Panc1 (cell line): ENCODE data around the gene PRSS27. TPM values are rescaled to one million over a fixed set of nuclear protein-coding genes. Genes with fewer than 3 reads are reported as not detected.

Experiments used
- ATAC-seq: fragments of 200-7000 bp; cut with Tn5 transposase; 2 replicates; pipeline ENCODE4 v1.9.1; 2020; ENCODE audit warnings: mild to moderate bottlenecking, moderate library complexity
- BruUV-seq: library from RNA; stranded (reverse); fragments of 400-500 nt; replicated peaks from 2 replicates; lab custom pipeline; 2021; lab: Mats Ljungman, UMichigan
- CTCF ChIA-PET: fragments of 300-600 bp; sonication (Branson Sonifier 250); formaldehyde crosslinking; loops from one replicate; lab custom pipeline; 2022; ENCODE audit warnings: antibody characterized with exemption; lab: Charles Lee
- POLR2A ChIA-PET: fragments of 300-600 bp; sonication (Branson Sonifier 250); formaldehyde crosslinking; loops from one replicate; lab custom pipeline; 2022; ENCODE audit warnings: antibody characterized with exemption; lab: Charles Lee
- DNase-seq: peaks from one replicate; pipeline ENCODE4 v3.0.0-alpha.2; 2010; ENCODE audit warnings: low read depth, low spot score
- H3K27ac ChIP-seq: 2 replicates; pipeline ENCODE4 v1.5.1; 2011; ENCODE audit warnings: mild to moderate bottlenecking, low read length, inconsistent platforms
- H3K27me3 ChIP-seq: fragments of 200-500 bp; sonication (Bioruptor generic); 2 replicates; pipeline ENCODE4 v1.6.0; 2014; ENCODE audit warnings: low read length, inconsistent platforms; ENCODE audit not compliant: control insufficient read depth, insufficient read depth
- H3K36me3 ChIP-seq: fragments of 200-500 bp; sonication (Bioruptor generic); 2 replicates; pipeline ENCODE4 v1.5.1; 2014; ENCODE audit warnings: inconsistent platforms, mild to moderate bottlenecking, low read length, moderate library complexity; ENCODE audit not compliant: control insufficient read depth, insufficient read depth
- H3K4me1 ChIP-seq: 2 replicates; pipeline ENCODE4 v1.5.1; 2011; ENCODE audit warnings: inconsistent platforms, mild to moderate bottlenecking, low read length, moderate library complexity; ENCODE audit not compliant: control insufficient read depth, insufficient read depth
- H3K4me3 ChIP-seq, 2 experiments: 2 replicates each; pipeline ENCODE4 v1.5.1; 2011 to 2012; ENCODE audit warnings: low read depth in 2 of 2, low read length in 2 of 2, mild to moderate bottlenecking in 2 of 2, inconsistent platforms in 1 of 2, moderate library complexity in 1 of 2
- H3K9me3 ChIP-seq: fragments of 200-500 bp; sonication (Bioruptor generic); 2 replicates; pipeline ENCODE4 v1.5.1; 2014; ENCODE audit warnings: low read depth, mild to moderate bottlenecking, inconsistent platforms, low read length, moderate library complexity; ENCODE audit not compliant: control insufficient read depth, insufficient read depth
- CTCF ChIP-seq: fragments of 450-650 bp; IDR thresholded peaks from 2 replicates; pipeline ENCODE4 v1.5.1; 2017; ENCODE audit warnings: mild to moderate bottlenecking
- POLR2AphosphoS5 ChIP-seq: IDR thresholded peaks from 2 replicates; pipeline ENCODE4 v1.6.1; 2012; ENCODE audit warnings: mild to moderate bottlenecking, low read depth, low read length, moderate library complexity
- SIN3A ChIP-seq: IDR thresholded peaks from 2 replicates; pipeline ENCODE4 v1.6.1; 2012; ENCODE audit warnings: low read depth, mild to moderate bottlenecking, low read length, moderate library complexity, borderline replicate concordance; ENCODE audit not compliant: insufficient read depth
- TCF7L2 ChIP-seq: IDR thresholded peaks from 2 replicates; pipeline ENCODE4 v1.6.1; 2011; ENCODE audit warnings: mild to moderate bottlenecking, low read depth, low read length, inconsistent platforms
- in situ Hi-C: cut with HindIII; loops from 2 replicates; pipeline ENCODE4 v1.10.0; 2016; ENCODE audit warnings: low sequenced_read_pairs, low pct_unique_long_range_greater_than_20kb
- intact Hi-C: fragments of 100-400 bp; cut with micrococcal nuclease; formaldehyde crosslinking; loops from one replicate; pipeline ENCODE4 v1.10.0; 2022; ENCODE audit not compliant: unreplicated experiment
- total RNA-seq: library from RNA; stranded (reverse); gene quantifications from one replicate; pipeline ENCODE4 v1.2.1, GENCODE V29; 2021; ENCODE audit not compliant: unreplicated experiment
- TF ChIP-seq, protein P1 (sequence below), 2 experiments: IDR thresholded peaks; 2 replicates each; pipeline ENCODE4 v1.6.1; 2011 to 2012; ENCODE audit warnings: low read depth in 2 of 2, control low read depth in 1 of 2, low read length in 1 of 2, mild to moderate bottlenecking in 1 of 2, moderate library complexity in 1 of 2; ENCODE audit not compliant: insufficient read depth in 1 of 2

The PRSS27 gene
- total RNA-seq, 1 experiment from 2014 or later = 3.3 TPM

- no peaks in the 10 kb centered on the region; the same call in 1 of the 2 replicates for H3K9me3 ChIP-seq
- in situ Hi-C loops = no loop called here
- ChIA-PET POLR2A (no interaction called here), CTCF (no interaction called here)
- BruUV-seq = no TSS peak
- no peak for TF ChIP-seq CTCF
- no peak for TF ChIP-seq TCF7L2
- no peak for TF ChIP-seq SIN3A
- TF ChIP-seq POLR2AphosphoS5 = no peak
- TF ChIP-seq, protein P1, sequence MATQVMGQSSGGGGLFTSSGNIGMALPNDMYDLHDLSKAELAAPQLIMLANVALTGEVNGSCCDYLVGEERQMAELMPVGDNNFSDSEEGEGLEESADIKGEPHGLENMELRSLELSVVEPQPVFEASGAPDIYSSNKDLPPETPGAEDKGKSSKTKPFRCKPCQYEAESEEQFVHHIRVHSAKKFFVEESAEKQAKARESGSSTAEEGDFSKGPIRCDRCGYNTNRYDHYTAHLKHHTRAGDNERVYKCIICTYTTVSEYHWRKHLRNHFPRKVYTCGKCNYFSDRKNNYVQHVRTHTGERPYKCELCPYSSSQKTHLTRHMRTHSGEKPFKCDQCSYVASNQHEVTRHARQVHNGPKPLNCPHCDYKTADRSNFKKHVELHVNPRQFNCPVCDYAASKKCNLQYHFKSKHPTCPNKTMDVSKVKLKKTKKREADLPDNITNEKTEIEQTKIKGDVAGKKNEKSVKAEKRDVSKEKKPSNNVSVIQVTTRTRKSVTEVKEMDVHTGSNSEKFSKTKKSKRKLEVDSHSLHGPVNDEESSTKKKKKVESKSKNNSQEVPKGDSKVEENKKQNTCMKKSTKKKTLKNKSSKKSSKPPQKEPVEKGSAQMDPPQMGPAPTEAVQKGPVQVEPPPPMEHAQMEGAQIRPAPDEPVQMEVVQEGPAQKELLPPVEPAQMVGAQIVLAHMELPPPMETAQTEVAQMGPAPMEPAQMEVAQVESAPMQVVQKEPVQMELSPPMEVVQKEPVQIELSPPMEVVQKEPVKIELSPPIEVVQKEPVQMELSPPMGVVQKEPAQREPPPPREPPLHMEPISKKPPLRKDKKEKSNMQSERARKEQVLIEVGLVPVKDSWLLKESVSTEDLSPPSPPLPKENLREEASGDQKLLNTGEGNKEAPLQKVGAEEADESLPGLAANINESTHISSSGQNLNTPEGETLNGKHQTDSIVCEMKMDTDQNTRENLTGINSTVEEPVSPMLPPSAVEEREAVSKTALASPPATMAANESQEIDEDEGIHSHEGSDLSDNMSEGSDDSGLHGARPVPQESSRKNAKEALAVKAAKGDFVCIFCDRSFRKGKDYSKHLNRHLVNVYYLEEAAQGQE (IDR thresholded peaks at IDR 0.05; ENCODE audit: insufficient read depth in 1 of 2, low read depth in 2 of 2, low read length in 1 of 2) = no peak
- peaks cover 74% of the 10 kb centered on the region for H3K36me3 ChIP-seq
- intact Hi-C loops = no loop called here
- ATAC-seq = no peak
- no peak overlapping the region for H3K27ac ChIP-seq
- DNase-seq = no peak
- H3K4me3 ChIP-seq = no peak overlapping the region
- no peaks in the 10 kb centered on the region for H3K27me3 ChIP-seq
- H3K4me1 ChIP-seq = peaks cover 4% of the 10 kb centered on the region
Observed at GRCh38 chr16:2761472-2761871, 41.4 kb upstream of the PRSS27 start.

DNA sequence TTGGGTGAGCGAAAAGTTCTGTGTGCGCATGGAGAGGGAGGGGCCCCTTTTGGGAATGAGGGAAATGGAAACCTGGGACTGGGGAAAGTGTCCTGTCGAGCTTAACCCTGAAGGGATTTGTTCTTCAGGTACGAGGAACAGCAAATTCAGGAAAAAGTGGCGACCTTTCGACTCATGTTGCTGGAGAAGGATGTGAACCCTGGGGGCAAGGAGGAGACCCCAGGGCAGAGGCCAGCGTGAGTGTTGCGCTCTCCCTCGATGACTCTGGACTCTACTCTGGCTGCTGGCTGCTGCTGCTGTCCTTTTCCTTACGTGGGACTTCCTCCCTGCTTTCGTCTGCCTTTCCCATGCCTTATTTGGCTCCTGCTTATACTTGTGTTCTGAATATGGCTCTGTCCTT is 37.3 kb upstream of the PRSS27 start:
- Histone ChIP-seq H3K27ac (0 out of 2 replicates have a peak overlapping the region, but pooled peaks have one; percentile 25), H3K4me1 (peaks cover 20% of the 10 kb centered on the region), H3K27me3 (no peaks in the 10 kb centered on the region), H3K36me3 (peaks cover 57% of the 10 kb centered on the region), H3K4me3 (no peak overlapping the region), H3K9me3 (no peaks in the 10 kb centered on the region)
- POLR2A ChIA-PET = interaction anchor here (0.6 kb wide), 1 partner anchor 33 kb away, joined by 5 read pairs; no protein-coding TSS in a partner anchor
- TF ChIP-seq POLR2AphosphoS5 (no peak), TCF7L2 (no peak), CTCF (no peak), SIN3A (no peak)
- TF ChIP-seq, protein P1 (IDR thresholded peaks at IDR 0.05; ENCODE audit: insufficient read depth in 1 of 2, low read depth in 2 of 2, low read length in 1 of 2) = no peak
- DNase-seq (no peak), ATAC-seq (no peak)
- CTCF ChIA-PET = no interaction called here
- BruUV-seq = no TSS peak
- in situ Hi-C loops (no loop called here), intact Hi-C loops (no loop called here)
